Measurements from ENCODE around the gene CSF1R. TPM values are rescaled to one million over a fixed set of nuclear protein-coding genes. Genes with fewer than 3 reads are reported as not detected.
A peak's percentile ranks its signal among the peaks of the same experiment; 100 is the strongest.

Gene CSF1R
- total RNA-seq, 1 donor from 2014 or later: not detected

GRCh38 chr5:150120617-150121447 lies 34.5 kb upstream of the CSF1R start:
- DNase-seq (ENCODE audit: low read depth in 2 of 2): no peak

- DNase-seq (ENCODE audit: low read depth in 2 of 2): no peak
Measured at GRCh38 chr5:150120062-150120441, 33.7 kb upstream of the CSF1R start.

- no peak for DNase-seq (ENCODE audit: low read depth in 2 of 2)
Measured at GRCh38 chr5:150119421-150120061, 33.2 kb upstream of the CSF1R start.

GRCh38 chr5:150118561-150119229 lies 32.3 kb upstream of the CSF1R start:
- DNase-seq (ENCODE audit: low read depth in 2 of 2): no peak

DNA sequence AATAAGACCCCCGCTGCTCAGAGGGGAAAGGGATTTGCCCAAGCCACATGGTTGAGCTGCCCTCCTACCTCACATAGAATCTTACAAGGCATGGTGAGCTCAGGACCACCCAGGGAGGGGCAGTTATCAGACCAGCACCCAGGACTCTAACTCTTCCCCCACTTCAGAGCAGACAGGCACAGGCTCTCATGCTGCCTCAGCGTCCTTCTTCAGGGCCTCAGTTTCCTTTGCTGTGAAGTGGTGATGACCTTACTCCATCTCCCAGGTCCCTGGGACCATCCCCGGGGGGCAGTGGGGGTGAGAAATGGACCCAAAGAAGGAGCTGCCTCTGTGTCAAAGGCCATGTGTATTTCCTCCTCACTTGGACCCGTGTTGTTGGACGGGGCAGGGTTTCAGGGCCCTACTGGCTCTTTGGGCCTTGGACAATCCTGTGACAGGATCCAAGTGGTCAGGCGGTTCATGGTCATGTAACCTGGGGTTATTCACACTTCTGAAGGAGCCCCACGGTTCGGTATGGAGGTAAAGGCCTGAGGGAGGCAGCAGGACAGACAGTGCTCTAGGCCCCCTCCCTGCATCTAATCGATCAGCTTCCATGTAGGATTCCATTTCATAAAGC lies 31.7 kb upstream of the CSF1R start:
- DNase-seq (ENCODE audit: low read depth in 2 of 2): no peak

GRCh38 chr5:150116667-150117400 lies 30.5 kb upstream of the CSF1R start:
- DNase-seq (ENCODE audit: low read depth in 2 of 2): no peak

- no peak for DNase-seq (ENCODE audit: low read depth in 2 of 2)
Measured at GRCh38 chr5:150114773-150115408, 28.5 kb upstream of the CSF1R start.

- DNase-seq (ENCODE audit: low read depth in 2 of 2): no peak
Measured at GRCh38 chr5:150114102-150114641, 27.8 kb upstream of the CSF1R start.

DNA sequence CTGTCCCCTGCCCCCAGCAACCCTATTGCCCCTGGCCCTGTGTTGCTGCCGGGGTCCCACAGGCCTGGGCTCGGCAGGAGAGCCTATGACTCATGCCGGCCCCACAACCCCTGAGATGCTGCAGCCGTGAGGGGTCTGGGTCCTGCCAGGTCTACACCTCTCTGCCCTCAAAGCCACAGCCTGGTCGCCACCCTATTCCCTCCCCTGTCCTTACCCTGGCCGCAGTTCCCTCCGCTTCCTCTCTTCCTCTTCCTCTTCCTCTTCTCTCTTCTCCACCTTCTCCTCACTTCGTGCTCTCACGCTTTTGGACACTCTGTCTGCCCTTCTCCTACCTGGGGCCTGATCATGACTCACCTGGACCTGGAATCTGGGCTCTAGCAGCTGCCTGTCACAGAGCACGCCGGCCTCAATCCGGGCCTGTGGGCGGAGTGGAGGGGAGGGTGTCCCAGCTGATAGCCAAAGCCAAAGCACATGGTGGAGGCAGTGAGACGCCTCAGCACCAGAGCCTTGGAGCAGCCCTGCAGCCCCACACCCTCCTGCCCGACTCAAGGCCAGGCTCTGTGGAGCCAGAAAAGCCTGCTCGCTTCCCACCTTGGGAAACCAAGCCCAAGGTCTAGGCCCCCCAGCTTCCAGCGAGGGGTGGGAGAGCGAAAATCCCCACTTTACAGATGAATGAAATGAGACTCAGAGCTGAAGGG lies 26.8 kb upstream of the CSF1R start:
- no peak for DNase-seq (ENCODE audit: low read depth in 2 of 2)

DNA sequence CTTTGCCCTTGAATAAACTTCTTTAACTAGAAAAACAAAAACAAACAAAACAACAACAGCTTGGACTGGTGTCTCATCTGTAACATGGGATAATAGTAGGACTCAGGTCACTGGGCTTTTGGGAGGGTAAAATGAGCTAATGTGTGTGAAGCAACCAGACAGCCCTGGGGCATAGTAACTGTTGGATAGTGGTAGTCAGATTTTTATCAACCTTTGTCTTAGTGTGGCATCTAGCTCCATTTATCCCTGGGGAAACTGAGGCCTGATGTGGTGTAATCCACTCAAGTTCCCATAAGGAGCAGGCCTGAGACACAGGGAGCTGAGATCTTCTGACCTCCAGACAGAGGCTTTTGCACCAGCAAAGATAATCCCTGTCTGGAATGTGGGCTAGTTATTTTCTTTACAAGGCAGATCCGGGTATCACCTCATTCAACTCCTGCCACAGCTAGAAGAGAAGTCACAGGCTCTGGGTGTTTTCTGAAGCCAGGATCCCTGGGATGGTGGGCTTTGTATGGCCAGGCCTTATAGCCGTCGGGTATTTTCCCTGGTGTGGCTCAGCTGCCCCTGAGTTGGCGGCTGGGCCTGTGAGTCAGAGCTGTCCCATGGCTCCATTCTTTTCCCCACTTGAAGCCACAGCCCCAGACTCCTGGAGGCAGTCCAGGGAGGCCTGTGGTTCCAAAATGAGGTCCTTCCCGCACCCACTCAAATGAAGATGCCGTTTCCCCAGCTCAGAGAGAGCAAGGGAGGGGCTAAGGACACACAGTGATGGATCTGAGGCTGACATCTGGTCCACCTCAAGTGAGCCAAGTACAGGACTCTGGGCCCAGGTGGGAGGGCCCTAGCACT lies 26.1 kb upstream of the CSF1R start:
- DNase-seq (ENCODE audit: low read depth in 2 of 2): peak in 1 of 2 donors; percentile 56

- no peak for DNase-seq (ENCODE audit: low read depth in 2 of 2)
Measured at GRCh38 chr5:150111122-150111521, 24.8 kb upstream of the CSF1R start.

- no peak for DNase-seq (ENCODE audit: low read depth in 2 of 2)
Measured at GRCh38 chr5:150109921-150110320, 23.6 kb upstream of the CSF1R start.

GRCh38 chr5:150108711-150109514 lies 22.6 kb upstream of the CSF1R start:
- DNase-seq (ENCODE audit: low read depth in 2 of 2): no peak

DNA sequence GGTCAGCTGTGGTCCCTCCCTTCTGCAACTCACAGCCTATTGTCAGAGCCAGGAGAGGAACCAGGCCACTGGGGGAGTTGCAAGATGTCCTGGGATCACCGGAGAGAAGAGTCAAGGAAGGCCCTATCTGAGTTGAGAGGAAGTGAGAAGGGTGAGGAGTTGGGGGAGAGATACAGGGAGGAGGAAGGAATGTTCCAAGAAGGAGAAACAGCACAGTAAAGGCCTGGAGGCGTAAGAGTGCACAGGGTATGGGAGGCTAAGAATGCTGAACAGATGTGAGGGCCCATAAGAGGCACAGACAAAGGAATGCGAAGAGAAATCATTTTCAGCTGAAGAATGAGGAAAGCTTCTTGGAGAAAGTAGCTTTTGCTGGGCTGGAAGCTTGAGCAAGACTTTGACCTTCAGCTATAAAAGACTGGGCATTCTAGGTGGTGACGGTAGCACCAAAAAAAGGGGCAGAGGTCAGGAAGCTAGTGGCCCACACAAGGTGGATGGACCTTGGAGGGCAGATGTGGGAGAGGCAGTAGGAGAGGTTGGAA lies 21.6 kb upstream of the CSF1R start:
- DNase-seq (ENCODE audit: low read depth in 2 of 2): no peak

DNA sequence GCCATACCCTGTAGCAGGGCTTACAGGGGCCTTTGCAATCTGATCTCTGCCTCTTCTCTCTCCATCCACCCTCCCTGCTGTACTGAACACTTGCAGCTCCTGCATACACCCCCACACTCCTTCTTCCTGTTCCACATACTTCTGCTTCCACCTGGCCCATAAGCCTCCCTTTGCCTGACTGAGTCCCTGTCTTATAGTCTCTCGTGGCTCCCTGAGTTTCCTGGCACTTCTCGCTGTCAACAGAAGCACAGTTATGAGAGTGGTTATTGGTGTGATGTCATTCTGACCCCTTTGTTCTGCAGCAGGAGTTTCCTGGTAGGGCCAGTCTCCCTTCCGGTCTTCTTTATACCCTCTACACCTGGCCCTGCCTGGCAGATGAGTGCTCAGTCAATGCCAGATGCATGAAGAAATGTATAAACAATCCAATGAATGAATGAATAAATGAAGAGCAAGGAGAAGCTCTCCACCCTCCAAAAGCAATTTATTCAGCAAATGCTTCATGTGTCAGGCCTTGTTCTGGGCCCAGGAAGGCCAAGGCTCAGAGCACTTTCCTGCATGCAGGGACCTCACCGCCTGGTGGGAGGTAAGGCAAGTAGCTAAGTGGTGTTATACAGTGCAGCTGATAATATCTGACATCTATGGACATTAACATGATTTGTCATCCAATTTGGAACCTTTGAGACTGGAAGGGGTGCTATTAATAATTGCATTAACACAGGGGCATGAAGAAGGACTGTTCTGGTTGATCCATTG lies 20.5 kb upstream of the CSF1R start:
- peak; percentile 74 to 77 for DNase-seq (ENCODE audit: low read depth in 2 of 2)

DNA sequence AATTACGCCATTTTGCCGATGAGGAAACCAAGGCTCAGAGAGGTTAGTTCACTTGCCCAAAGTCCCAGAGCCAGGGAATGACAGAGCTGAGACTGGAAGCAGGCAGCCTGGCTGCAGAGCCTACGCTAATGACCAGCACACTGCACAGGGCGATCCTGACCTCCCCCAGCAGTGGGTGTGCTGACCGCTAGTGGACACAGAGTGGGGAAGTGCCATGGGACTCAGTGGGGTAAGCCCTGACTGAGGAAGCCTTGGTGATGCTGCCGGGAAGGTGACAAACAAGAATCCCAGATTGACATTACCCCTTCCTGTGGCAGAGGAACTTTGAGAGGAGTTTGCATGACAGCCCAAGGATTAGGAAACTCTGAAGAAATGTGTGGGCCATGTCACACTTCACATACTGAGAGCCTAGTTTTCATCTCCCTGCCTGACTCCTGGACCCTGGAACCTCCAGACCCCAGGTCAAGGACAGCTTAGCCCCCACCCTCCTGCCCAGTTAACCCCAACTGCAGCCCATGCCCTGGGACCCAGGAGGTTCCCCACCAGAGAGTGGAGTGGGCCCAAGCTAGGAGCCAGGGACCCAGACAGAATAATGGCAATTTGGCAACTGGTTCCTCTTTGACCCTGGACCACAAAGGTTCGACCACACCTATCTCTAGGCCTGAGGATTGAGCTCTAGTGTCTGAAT lies 19.7 kb upstream of the CSF1R start:
- no peak for DNase-seq (ENCODE audit: low read depth in 2 of 2)

DNA sequence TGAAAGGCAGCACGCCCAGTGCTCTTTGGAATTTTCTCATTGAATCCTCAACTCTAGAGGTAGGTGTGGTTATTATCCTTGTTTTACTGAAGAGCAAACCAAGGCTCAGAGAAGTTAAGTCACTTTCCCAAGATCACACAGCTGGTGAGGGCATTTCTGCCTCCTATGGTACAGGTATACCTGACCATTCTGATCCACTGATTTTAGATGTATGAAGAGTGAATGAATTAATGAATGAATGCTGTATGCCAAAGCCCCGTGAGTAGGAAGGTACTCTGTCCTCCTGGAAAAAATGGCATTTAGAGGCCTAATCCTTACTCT lies 18.2 kb upstream of the CSF1R start:
- no peak for DNase-seq (ENCODE audit: low read depth in 2 of 2)
